HCT116 (cell line): ENCODE measurements around the gene PRKN. TPM values are rescaled to one million over a fixed set of nuclear protein-coding genes. Genes with fewer than 3 reads are reported as not detected.
"Not testable (repeated sequence)": the region's sequence is repeated elsewhere in the genome, so short reads cannot be mapped to it uniquely, and the experiment has no call there.

Source experiments
- ATAC-seq: fragments of 200-7000 bp; cut with Tn5 transposase; 2 replicates; pipeline ENCODE4 v1.9.1; 2020; ENCODE audit warnings: mild to moderate bottlenecking, moderate library complexity
- BruUV-seq: library from RNA; stranded (reverse); fragments of 400-500 nt; replicated peaks from 2 replicates; lab custom pipeline; 2021; lab: Mats Ljungman, UMichigan
- CTCF ChIA-PET: fragments of 300-600 bp; sonication (Branson Sonifier 250); formaldehyde crosslinking; loops from one replicate; lab custom pipeline; 2021; ENCODE audit warnings: antibody characterized with exemption; lab: Charles Lee
- POLR2A ChIA-PET: fragments of 300-600, 350-600 bp; sonication (Branson Sonifier 250); formaldehyde crosslinking; loops from one replicate; lab custom pipeline; 2021; ENCODE audit warnings: antibody characterized with exemption; lab: Charles Lee
- RAD21 ChIA-PET, 2 experiments: fragments of 300-600 bp; sonication (Branson Sonifier 250); formaldehyde crosslinking; loops; one replicate each; lab custom pipeline; 2023; ENCODE audit warnings: low total read pairs in 2 of 2; ENCODE audit not compliant: uncharacterized antibody in 2 of 2, unreplicated experiment in 2 of 2, low non-redundant PET in 1 of 2; lab: Charles Lee
- DNase-seq: peaks from one replicate; pipeline ENCODE4 v3.0.0-alpha.2; 2010; ENCODE audit warnings: low read depth, low spot score
- H2AFZ ChIP-seq: fragments of 200-600 bp; shearing (Covaris generic), sonication (generic); 2 replicates; pipeline ENCODE4 v1.6.1; 2017; ENCODE audit warnings: low read depth, mixed run types, mixed read lengths, antibody characterized with exemption, low read length; ENCODE audit not compliant: poor library complexity, severe bottlenecking
- H3K27ac ChIP-seq: 2 replicates; pipeline ENCODE4 v1.5.1; 2012; ENCODE audit warnings: low read depth, low read length
- H3K27me3 ChIP-seq: fragments of 200-600 bp; sonication (generic); 2 replicates; pipeline ENCODE4 v1.6.1; 2016; ENCODE audit warnings: mixed run types, low read length, mixed read lengths; ENCODE audit not compliant: insufficient read depth
- H3K36me3 ChIP-seq, 2 experiments: fragments of 200-500 bp in 1 of 2; fragments of 200-600 bp in 1 of 2; sonication (Bioruptor generic) in 1 of 2; sonication (generic) in 1 of 2; 2 replicates each; pipeline versions ENCODE4 v1.5.1 to v1.6.1; 2014 to 2016; ENCODE audit warnings: low read length in 2 of 2, inconsistent platforms in 1 of 2, mixed read lengths in 1 of 2, mixed run types in 1 of 2; ENCODE audit not compliant: insufficient read depth in 2 of 2, control insufficient read depth in 1 of 2
- H3K4me1 ChIP-seq, 2 experiments: fragments of 200-600 bp in 1 of 2; sonication (generic) in 1 of 2; 2 replicates each; pipeline versions ENCODE4 v1.5.1 to v1.6.1; 2012 to 2017; ENCODE audit warnings: low read length in 2 of 2, inconsistent platforms in 1 of 2, mild to moderate bottlenecking in 1 of 2, mixed read lengths in 1 of 2, mixed run types in 1 of 2, moderate library complexity in 1 of 2; ENCODE audit not compliant: insufficient read depth in 2 of 2, control insufficient read depth in 1 of 2
- H3K4me2 ChIP-seq: fragments of 200-600 bp; sonication (generic); 2 replicates; pipeline ENCODE4 v1.6.1; 2017; ENCODE audit warnings: mixed run types, low read length, mixed read lengths
- H3K4me3 ChIP-seq, 2 experiments: fragments of 200-600 bp in 1 of 2; sonication (generic) in 1 of 2; replicated peaks in 1 of 2; 2 replicates each; pipeline ENCODE4 v1.5.1; 2011 to 2016; ENCODE audit warnings: low read length in 2 of 2, control low read depth in 1 of 2, low read depth in 1 of 2, mild to moderate bottlenecking in 1 of 2, mixed read lengths in 1 of 2, mixed run types in 1 of 2
- H3K79me2 ChIP-seq: fragments of 200-600 bp; sonication (generic); 2 replicates; pipeline ENCODE4 v1.6.1; 2017; ENCODE audit warnings: mild to moderate bottlenecking, mixed run types, low read length, moderate library complexity, mixed read lengths; ENCODE audit not compliant: insufficient read depth
- H3K9ac ChIP-seq: fragments of 200-600 bp; sonication (generic); 2 replicates; pipeline ENCODE4 v1.6.1; 2016; ENCODE audit warnings: low read length, mixed read lengths
- H3K9me2 ChIP-seq: fragments of 200-600 bp; sonication (generic), shearing (Covaris generic); 2 replicates; pipeline ENCODE4 v1.6.1; 2017; ENCODE audit warnings: mixed run types, mild to moderate bottlenecking, moderate library complexity; ENCODE audit not compliant: insufficient read depth
- H3K9me3 ChIP-seq, 2 experiments: fragments of 200-500 bp in 1 of 2; fragments of 200-600 bp in 1 of 2; sonication (Bioruptor generic) in 1 of 2; sonication (generic) in 1 of 2; 2 replicates each; pipeline ENCODE4 v1.6.1; 2014 to 2017; ENCODE audit warnings: low read length in 2 of 2, mixed read lengths in 2 of 2, inconsistent platforms in 1 of 2, low read depth in 1 of 2, mild to moderate bottlenecking in 1 of 2, mixed run types in 1 of 2, moderate library complexity in 1 of 2; ENCODE audit not compliant: control insufficient read depth in 1 of 2, insufficient read depth in 1 of 2
- H4K20me1 ChIP-seq: fragments of 200-600 bp; sonication (generic), shearing (Covaris generic); 2 replicates; pipeline ENCODE4 v1.6.1; 2017; ENCODE audit warnings: mixed run types, mild to moderate bottlenecking, moderate library complexity; ENCODE audit not compliant: insufficient read depth
- CEBPB ChIP-seq: IDR thresholded peaks from 2 replicates; pipeline ENCODE4 v1.6.1; 2012; ENCODE audit warnings: low read depth
- ELF1 ChIP-seq: IDR thresholded peaks from 2 replicates; pipeline ENCODE4 v1.6.1; 2012; ENCODE audit warnings: low read depth, borderline replicate concordance
- REST ChIP-seq: IDR thresholded peaks from 2 replicates; pipeline ENCODE4 v1.6.1; 2012; ENCODE audit warnings: low read depth
- intact Hi-C: fragments of 100-400 bp; cut with micrococcal nuclease; formaldehyde crosslinking; loops from 2 replicates; pipeline ENCODE4 v1.10.0; 2022
- total RNA-seq: library from RNA; stranded (reverse); gene quantifications from one replicate; pipeline ENCODE4 v1.2.1, GENCODE V29; 2021; ENCODE audit not compliant: unreplicated experiment
- TF ChIP-seq, protein P1 (sequence below): IDR thresholded peaks from 2 replicates; pipeline ENCODE4 v1.6.1; 2012
- TF ChIP-seq, protein P2 (sequence below): IDR thresholded peaks from 2 replicates; pipeline ENCODE4 v1.6.1; 2012

Gene PRKN
- total RNA-seq, 1 experiment from 2014 or later: 2.6 TPM

GRCh38 chr6:161869491-161869890 is 858.1 kb downstream of the PRKN start (continued):
- no peak for TF ChIP-seq REST

DNA sequence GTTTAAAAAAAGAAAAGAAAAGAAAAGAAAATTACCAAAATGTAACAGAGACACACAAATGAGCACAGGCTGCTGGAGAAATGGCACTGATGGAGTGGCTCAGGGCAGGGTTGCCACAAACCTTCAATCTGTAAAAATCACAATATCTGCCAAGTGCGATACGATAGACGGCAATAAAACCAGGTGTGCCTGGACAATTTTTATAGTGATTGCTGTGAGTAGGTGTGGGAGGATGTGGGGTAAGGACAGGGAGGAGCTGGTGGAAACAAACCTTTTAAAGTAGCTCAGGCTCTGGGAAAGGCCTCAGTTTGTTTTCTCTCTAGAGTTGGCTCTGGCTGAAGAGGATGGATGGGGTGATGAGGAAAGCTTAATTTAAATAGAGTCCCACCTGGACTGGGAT is 861.0 kb downstream of the PRKN start:
- H3K36me3 ChIP-seq: no peaks in the 10 kb centered on the region
- no peak overlapping the region for H3K4me2 ChIP-seq
- no peak for DNase-seq
- BruUV-seq: no TSS peak
- no peak for ATAC-seq
- POLR2A ChIA-PET: no interaction called here
- CTCF ChIA-PET: no interaction called here
- no peaks in the 10 kb centered on the region for H3K79me2 ChIP-seq
- H2AFZ ChIP-seq: no peak overlapping the region
- no peaks in the 10 kb centered on the region for H3K4me1 ChIP-seq
- H3K9me3 ChIP-seq: no peaks in the 10 kb centered on the region
- no peaks in the 10 kb centered on the region for H3K27me3 ChIP-seq
- TF ChIP-seq, protein P1, sequence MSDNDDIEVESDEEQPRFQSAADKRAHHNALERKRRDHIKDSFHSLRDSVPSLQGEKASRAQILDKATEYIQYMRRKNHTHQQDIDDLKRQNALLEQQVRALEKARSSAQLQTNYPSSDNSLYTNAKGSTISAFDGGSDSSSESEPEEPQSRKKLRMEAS: no peak
- TF ChIP-seq, protein P2, sequence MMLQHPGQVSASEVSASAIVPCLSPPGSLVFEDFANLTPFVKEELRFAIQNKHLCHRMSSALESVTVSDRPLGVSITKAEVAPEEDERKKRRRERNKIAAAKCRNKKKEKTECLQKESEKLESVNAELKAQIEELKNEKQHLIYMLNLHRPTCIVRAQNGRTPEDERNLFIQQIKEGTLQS: no peak
- TF ChIP-seq CEBPB (no peak), ELF1 (no peak)
- no peaks in the 10 kb centered on the region for H3K9me2 ChIP-seq
- H3K9ac ChIP-seq: no peak overlapping the region
- no peaks in the 10 kb centered on the region for H4K20me1 ChIP-seq
- no peak overlapping the region for H3K27ac ChIP-seq
- H3K4me3 ChIP-seq: no peak overlapping the region
- intact Hi-C loops: no loop called here
- RAD21 ChIA-PET: no interaction called here

DNA sequence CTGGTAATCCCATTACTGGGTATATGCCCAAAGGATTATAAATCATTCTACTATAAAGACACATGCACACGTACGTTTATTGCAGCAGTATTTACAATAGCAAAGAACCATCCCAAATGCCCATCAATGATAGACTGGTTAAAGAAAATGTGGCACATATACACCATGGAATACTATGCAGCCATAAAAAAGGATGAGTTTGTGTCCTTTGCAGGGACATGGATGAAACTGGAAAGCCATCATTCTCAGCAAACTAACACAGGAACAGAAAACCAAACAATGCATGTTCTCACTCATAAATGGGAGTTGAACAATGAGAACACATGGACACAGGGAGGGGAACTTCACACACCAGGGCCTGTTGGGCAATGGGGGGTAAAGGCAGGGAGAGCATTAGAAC is 866.5 kb downstream of the PRKN start:
- H3K4me3 ChIP-seq, ATAC-seq, H3K4me1 ChIP-seq, CTCF ChIA-PET, H2AFZ ChIP-seq, intact Hi-C loops, H4K20me1 ChIP-seq, H3K27me3 ChIP-seq, H3K36me3 ChIP-seq, H3K4me2 ChIP-seq, H3K9me3 ChIP-seq, RAD21 ChIA-PET, H3K79me2 ChIP-seq, H3K27ac ChIP-seq, BruUV-seq, H3K9me2 ChIP-seq, H3K9ac ChIP-seq, DNase-seq, POLR2A ChIA-PET: not testable (repeated sequence)
